ENCODE measurements around the gene SHFL.

The SHFL gene

GRCh38 chr19:10107254-10107653 is 21.1 kb downstream of the SHFL start:
- H3K4me3 ChIP-seq (ENCODE audit: low read depth, low read length) = peak overlapping the region; percentile 91
- in situ Hi-C loops (cut with HindIII; ENCODE audit: low sequenced_read_pairs) = no loop called here
- no peak for TF ChIP-seq CTCF (IDR thresholded peaks at IDR 0.05; ENCODE audit: low read depth, low read length)
- no peak for DNase-seq (ENCODE audit: low read depth, low spot score)

GRCh38 chr19:10107817-10108367 is 21.8 kb downstream of the SHFL start:
- no peak for DNase-seq (ENCODE audit: low read depth, low spot score)
- no peak overlapping the region for H3K4me3 ChIP-seq (ENCODE audit: low read depth, low read length)
- TF ChIP-seq CTCF (IDR thresholded peaks at IDR 0.05; ENCODE audit: low read depth, low read length) = no peak
- in situ Hi-C loops (cut with HindIII; ENCODE audit: low sequenced_read_pairs) = no loop called here

GRCh38 chr19:10109528-10109927 is 23.4 kb downstream of the SHFL start:
- in situ Hi-C loops (cut with HindIII; ENCODE audit: low sequenced_read_pairs) = no loop called here
- no peak for TF ChIP-seq CTCF (IDR thresholded peaks at IDR 0.05; ENCODE audit: low read depth, low read length)
- no peak for DNase-seq (ENCODE audit: low read depth, low spot score)
- no peak overlapping the region for H3K4me3 ChIP-seq (ENCODE audit: low read depth, low read length)

GRCh38 chr19:10110076-10110971 is 24.2 kb downstream of the SHFL start:
- in situ Hi-C loops (cut with HindIII; ENCODE audit: low sequenced_read_pairs) = no loop called here
- H3K4me3 ChIP-seq (ENCODE audit: low read depth, low read length) = no peak overlapping the region
- DNase-seq (ENCODE audit: low read depth, low spot score) = no peak
- no peak for TF ChIP-seq CTCF (IDR thresholded peaks at IDR 0.05; ENCODE audit: low read depth, low read length)

- no peak for DNase-seq (ENCODE audit: low read depth, low spot score)
- in situ Hi-C loops (cut with HindIII; ENCODE audit: low sequenced_read_pairs) = no loop called here
- no peak overlapping the region for H3K4me3 ChIP-seq (ENCODE audit: low read depth, low read length)
- no peak for TF ChIP-seq CTCF (IDR thresholded peaks at IDR 0.05; ENCODE audit: low read depth, low read length)
These were observed 24.8 kb downstream of the SHFL start for GRCh38 chr19:10110972-10111317.

- TF ChIP-seq CTCF (IDR thresholded peaks at IDR 0.05; ENCODE audit: low read depth, low read length) = no peak
- in situ Hi-C loops (cut with HindIII; ENCODE audit: low sequenced_read_pairs) = no loop called here
- no peak for DNase-seq (ENCODE audit: low read depth, low spot score)
- no peak within 1 kb of the TSS for H3K4me3 ChIP-seq (ENCODE audit: low read depth, low read length)
These were observed 25.3 kb downstream of the SHFL start, which contains the start of gene P2RY11 for GRCh38 chr19:10111405-10111811. Gene P2RY11 (plus strand): TSS chr19:10111693. CDS start chr19:10111722, 29 bp downstream.

All from astrocyte of the spinal cord (primary cell).